ENCODE data around the gene ZFP1.

ZFP1 gene

DNA sequence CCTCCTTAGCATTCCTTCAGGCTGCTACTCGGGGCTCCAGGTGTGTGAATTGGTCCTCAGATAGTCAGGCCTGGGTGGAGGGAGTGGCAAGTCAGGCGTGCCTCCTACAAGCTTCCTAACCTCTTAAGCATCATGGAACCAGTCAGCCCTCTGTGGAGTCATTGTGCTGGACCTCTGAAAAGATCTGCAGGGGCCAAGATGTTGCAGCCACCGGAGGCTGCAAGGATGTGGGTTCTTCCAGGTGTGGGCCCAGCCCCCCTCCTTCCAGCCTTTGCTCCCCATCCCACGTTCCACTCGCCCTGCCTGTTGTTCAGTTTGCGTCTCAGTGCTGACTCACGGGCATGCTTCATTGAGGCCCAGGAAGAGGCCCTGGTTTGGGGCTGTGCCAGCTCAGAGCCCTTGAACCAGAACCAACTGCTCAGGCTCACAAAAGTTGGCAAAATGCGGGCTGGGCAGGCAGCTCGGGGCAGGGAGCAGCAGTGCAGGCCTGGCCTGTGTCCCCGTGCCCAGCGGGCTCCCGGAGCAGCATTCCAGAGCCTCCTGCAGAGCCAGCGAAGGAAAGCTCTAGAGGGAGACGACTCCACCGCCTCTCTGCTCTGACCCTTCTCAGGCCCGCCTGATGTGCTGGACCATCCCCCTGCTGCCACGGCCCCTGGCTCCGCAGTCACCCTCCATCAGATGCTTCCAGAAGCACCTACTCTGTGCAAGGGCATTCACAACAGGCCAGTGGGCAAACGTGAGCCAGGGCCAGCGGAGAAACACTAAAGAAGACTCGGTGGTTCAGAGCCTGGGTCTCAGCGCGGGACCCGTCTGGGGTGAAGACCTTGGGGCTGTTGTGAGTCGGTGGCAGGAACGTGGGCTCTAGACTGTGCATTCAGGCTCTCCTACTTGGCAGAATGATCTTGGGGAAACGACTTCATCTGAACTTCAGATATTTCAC lies 39.3 kb upstream of the ZFP1 start:
- DNase-seq (ENCODE audit: low spot score) = peak; percentile 41
- TF ChIP-seq, protein P1, sequence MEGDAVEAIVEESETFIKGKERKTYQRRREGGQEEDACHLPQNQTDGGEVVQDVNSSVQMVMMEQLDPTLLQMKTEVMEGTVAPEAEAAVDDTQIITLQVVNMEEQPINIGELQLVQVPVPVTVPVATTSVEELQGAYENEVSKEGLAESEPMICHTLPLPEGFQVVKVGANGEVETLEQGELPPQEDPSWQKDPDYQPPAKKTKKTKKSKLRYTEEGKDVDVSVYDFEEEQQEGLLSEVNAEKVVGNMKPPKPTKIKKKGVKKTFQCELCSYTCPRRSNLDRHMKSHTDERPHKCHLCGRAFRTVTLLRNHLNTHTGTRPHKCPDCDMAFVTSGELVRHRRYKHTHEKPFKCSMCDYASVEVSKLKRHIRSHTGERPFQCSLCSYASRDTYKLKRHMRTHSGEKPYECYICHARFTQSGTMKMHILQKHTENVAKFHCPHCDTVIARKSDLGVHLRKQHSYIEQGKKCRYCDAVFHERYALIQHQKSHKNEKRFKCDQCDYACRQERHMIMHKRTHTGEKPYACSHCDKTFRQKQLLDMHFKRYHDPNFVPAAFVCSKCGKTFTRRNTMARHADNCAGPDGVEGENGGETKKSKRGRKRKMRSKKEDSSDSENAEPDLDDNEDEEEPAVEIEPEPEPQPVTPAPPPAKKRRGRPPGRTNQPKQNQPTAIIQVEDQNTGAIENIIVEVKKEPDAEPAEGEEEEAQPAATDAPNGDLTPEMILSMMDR (IDR thresholded peaks at IDR 0.05; ENCODE audit: borderline replicate concordance, control extremely low read depth, extremely low read depth, insufficient read depth, missing control alignments) = no peak
- in situ Hi-C loops (cut with MboI; ENCODE audit: low sequenced_read_pairs, unreplicated experiment) = loop anchor here (10.0 to 25.0 kb wide), 2 partner anchors 114 to 397 kb away; partner anchors contain the start of genes MLKL and ZNRF1

DNA sequence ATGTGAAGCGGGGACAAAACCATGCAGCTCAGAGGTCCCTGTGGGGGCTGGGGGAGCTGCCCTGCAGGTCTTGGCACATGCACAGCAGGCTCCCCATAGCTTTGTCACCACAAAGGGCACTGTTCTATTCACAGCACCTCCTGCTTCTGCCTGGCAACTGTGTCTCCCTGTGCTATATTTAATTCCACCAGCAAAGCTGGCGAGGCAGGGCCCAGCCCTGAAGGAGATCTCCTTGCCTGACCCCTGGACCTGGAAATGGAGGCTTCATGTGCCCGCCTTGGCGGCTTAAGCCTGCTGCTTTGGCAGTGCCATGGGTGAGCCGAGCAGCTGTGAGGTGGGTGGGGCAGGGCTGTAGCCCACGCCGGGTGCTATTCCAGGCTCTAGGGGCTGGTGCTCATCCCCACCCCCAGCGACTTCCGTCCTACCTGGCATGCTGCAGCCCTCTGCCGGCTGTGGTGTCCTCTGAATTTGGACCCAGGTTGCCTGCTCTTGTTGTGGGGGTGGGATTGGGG lies 38.5 kb upstream of the ZFP1 start:
- peak; percentile 28 for DNase-seq (ENCODE audit: low spot score)
- in situ Hi-C loops (cut with MboI; ENCODE audit: low sequenced_read_pairs, unreplicated experiment) = loop anchor here (10.0 to 25.0 kb wide), 2 partner anchors 115 to 397 kb away; partner anchors contain the start of genes MLKL and ZNRF1
- TF ChIP-seq, protein P1 (IDR thresholded peaks at IDR 0.05; ENCODE audit: borderline replicate concordance, control extremely low read depth, extremely low read depth, insufficient read depth, missing control alignments) = no peak

DNA sequence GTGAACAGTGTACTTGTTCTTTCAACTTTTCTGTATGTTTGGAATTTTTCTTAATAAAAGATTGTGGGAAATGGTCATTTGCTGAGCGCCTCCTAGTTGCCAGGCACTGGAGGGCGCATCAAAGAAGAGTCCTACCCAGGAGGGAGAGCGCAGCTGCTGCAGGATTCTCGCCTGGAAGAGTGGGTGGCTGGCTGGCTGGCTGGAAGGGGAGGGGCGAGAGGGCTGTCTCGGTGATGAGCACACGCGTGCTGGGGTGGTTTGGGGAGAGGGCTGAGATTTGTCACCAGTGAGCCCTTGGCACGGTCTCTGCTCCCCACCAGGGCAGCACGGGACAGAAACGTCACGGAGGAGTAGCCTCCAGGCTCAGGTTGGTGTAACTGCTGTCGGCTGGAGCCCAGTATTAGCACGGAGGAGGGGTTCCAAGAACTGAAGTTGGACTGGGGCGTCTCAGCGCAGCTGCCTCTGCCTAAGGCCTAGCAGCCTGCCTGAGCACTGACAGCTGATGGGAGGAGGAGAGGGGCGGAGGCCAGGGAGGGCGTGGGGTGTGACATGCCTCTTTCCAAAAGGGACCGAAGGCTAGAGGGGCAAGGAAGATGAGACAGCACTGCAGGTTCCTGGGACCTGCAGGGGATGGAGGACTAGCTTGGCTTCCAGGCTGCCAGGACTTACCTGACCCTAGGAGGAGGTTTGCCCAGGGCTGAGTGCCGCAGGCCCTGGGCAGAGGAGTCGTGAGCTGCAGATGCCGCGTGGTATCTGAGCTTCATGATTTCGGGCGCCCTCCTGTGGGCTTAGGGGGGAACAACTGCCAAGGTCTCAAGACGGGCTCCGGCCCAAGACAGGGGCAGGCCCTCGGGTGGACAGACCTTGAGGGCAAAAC lies 37.4 kb upstream of the ZFP1 start:
- TF ChIP-seq, protein P1 (IDR thresholded peaks at IDR 0.05; ENCODE audit: borderline replicate concordance, control extremely low read depth, extremely low read depth, insufficient read depth, missing control alignments) = peak; percentile 88
- in situ Hi-C loops (cut with MboI; ENCODE audit: low sequenced_read_pairs, unreplicated experiment) = loop anchor here (25.0 kb wide), 1 partner anchor 399 kb away; the partner anchor contains the start of gene MLKL
- peak; percentile 94 for DNase-seq (ENCODE audit: low spot score)

DNA sequence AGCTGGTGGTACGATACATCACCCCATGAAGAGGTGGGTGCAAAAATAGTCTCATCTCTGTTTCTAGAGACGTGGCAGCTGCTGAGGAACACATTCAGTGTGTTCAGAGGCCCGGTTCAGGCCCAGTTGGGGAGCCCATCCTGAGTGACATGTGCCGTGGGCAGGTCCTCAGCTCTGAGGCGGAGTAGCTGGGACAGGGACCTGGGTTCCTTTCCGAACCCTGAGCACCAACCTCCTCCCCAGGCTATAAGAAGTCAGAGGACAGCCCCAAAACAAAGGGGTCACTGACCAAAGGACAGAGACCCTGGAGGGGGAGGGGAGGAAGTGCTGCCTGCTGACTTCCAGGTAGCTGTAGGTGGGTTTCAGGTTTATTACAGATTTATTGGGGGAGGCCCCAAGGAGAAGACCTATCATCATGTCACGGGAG lies 36.8 kb upstream of the ZFP1 start:
- in situ Hi-C loops (cut with MboI; ENCODE audit: low sequenced_read_pairs, unreplicated experiment) = loop anchor here (25.0 kb wide), 1 partner anchor 399 kb away; the partner anchor contains the start of gene MLKL
- TF ChIP-seq, protein P1 (IDR thresholded peaks at IDR 0.05; ENCODE audit: borderline replicate concordance, control extremely low read depth, extremely low read depth, insufficient read depth, missing control alignments) = no peak

DNA sequence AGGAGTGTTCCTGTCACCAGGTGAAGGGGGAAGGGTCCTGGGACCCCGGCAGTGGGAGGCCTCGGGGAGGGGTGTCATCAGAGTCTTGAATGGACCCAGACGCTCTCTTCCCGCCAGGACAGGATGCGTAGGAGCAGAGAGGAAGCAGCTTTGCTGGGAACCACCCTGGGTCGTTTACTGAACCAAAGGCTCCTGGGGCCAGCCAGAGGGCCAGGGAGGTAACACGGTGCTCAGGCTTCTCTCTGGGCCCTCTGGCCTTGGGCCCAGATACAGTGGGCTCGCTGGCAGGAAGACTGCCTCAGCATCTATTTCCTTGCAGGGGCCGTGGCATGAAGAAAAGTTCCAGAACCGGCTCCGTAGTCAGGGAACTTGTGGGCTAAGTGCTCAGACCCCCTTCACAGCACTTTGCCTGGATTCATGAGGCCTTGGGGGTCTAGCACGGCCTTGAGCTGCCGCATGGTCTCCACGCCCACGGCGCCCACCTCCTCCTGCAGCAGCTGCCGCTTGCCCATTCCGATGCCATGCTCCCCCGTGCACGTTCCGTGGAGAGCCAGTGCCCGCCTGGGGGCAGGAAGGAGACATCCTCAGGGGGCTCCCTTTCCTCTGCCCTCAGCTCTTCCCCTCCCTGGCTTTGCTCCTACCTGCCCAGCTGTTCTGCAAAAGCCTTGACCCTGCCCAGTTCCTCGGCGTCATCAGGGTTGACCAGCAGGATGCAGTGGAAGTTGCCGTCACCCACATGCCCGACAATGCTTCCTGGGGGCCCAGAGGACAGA lies 36.2 kb upstream of the ZFP1 start:
- TF ChIP-seq, protein P1 (IDR thresholded peaks at IDR 0.05; ENCODE audit: borderline replicate concordance, control extremely low read depth, extremely low read depth, insufficient read depth, missing control alignments) = no peak
- DNase-seq (ENCODE audit: low spot score) = peak; percentile 54
- in situ Hi-C loops (cut with MboI; ENCODE audit: low sequenced_read_pairs, unreplicated experiment) = loop anchor here (25.0 kb wide), 1 partner anchor 400 kb away; the partner anchor contains the start of gene MLKL

More for the DNA sequence above, 36.8 kb upstream of the ZFP1 start:
- DNase-seq (ENCODE audit: low spot score) = no peak

Measured in GM13976 (cell line).